Thoracic aorta (tissue), 2 donors: Measurements from ENCODE around the gene TUSC1. TPM values are rescaled to one million over a fixed set of nuclear protein-coding genes. Genes with fewer than 3 reads are reported as not detected.

Experiments
- ATAC-seq: fragments of 150-250 bp; one replicate; pipeline ENCODE4 v1.8.0; 2017; ENCODE audit warnings: low read depth; ENCODE audit not compliant: insufficient number of reproducible peaks, low FRiP score
- DNase-seq: peaks from one replicate; pipeline ENCODE4 v3.0.0-alpha.2; 2020; ENCODE audit warnings: low spot score
- H3K27ac ChIP-seq, 2 donors: fragments of 200-600 bp; sonication (generic); 1 replicate in 1 of 2; 2 replicates in 1 of 2; pipeline ENCODE4 v1.5.1; 2016; ENCODE audit warnings: mild to moderate bottlenecking in 2 of 2, moderate library complexity in 2 of 2
- H3K27me3 ChIP-seq: fragments of 200-600 bp; sonication (generic); replicated peaks from 2 replicates; pipeline ENCODE4 v1.6.0; 2016; ENCODE audit warnings: mild to moderate bottlenecking; ENCODE audit not compliant: insufficient read depth
- H3K36me3 ChIP-seq: fragments of 200-600 bp; sonication (generic); one replicate; pipeline ENCODE4 v1.5.1; 2016
- H3K4me1 ChIP-seq, 2 donors: fragments of 200-600 bp; sonication (generic); 1 replicate in 1 of 2; 2 replicates in 1 of 2; pipeline versions ENCODE4 v1.5.1 to v1.6.0; 2016; ENCODE audit warnings: low read depth in 2 of 2, mild to moderate bottlenecking in 1 of 2; ENCODE audit not compliant: control insufficient read depth in 1 of 2
- H3K4me3 ChIP-seq: fragments of 200-600 bp; sonication (generic); 2 replicates; pipeline ENCODE4 v1.5.1; 2016; ENCODE audit warnings: mild to moderate bottlenecking
- H3K9me3 ChIP-seq: fragments of 200-600 bp; sonication (generic); 2 replicates; pipeline ENCODE4 v1.5.1; 2016
- total RNA-seq, 2 donors: library from RNA; depleted of rRNA; stranded (reverse); fragments of >200 nt; gene quantifications; one replicate each; pipeline versions ENCODE4 v1.1.0 to v1.2.3, GENCODE V29; 2016
- TF ChIP-seq, protein P1 (sequence below): fragments of 200-600 bp; sonication (generic); IDR thresholded peaks from one replicate; pipeline ENCODE4 v1.5.1; 2019; ENCODE audit warnings: antibody characterized with exemption

Gene TUSC1
- total RNA-seq, 2 donors from 2014 or later, result 31.1 to 42.1 TPM

- Histone ChIP-seq H3K27me3 (no peaks in the 10 kb centered on the region), H3K4me3 (no peak overlapping the region), H3K27ac (no peak overlapping the region), H3K9me3 (no peaks in the 10 kb centered on the region), H3K4me1 (no peaks in the 10 kb centered on the region), H3K36me3 (no peaks in the 10 kb centered on the region)
- DNase-seq (no peak), ATAC-seq (no peak)
- TF ChIP-seq, protein P1, sequence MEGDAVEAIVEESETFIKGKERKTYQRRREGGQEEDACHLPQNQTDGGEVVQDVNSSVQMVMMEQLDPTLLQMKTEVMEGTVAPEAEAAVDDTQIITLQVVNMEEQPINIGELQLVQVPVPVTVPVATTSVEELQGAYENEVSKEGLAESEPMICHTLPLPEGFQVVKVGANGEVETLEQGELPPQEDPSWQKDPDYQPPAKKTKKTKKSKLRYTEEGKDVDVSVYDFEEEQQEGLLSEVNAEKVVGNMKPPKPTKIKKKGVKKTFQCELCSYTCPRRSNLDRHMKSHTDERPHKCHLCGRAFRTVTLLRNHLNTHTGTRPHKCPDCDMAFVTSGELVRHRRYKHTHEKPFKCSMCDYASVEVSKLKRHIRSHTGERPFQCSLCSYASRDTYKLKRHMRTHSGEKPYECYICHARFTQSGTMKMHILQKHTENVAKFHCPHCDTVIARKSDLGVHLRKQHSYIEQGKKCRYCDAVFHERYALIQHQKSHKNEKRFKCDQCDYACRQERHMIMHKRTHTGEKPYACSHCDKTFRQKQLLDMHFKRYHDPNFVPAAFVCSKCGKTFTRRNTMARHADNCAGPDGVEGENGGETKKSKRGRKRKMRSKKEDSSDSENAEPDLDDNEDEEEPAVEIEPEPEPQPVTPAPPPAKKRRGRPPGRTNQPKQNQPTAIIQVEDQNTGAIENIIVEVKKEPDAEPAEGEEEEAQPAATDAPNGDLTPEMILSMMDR, result no peak
Measured at GRCh38 chr9:25658571-25658970, 19.7 kb downstream of the TUSC1 start.

- H3K36me3 ChIP-seq, result no peaks in the 10 kb centered on the region
- no peak for ATAC-seq
- no peaks in the 10 kb centered on the region for H3K9me3 ChIP-seq
- H3K27ac ChIP-seq, result no peak overlapping the region
- TF ChIP-seq, protein P1, result no peak
- no peaks in the 10 kb centered on the region for H3K4me1 ChIP-seq
- no peaks in the 10 kb centered on the region for H3K27me3 ChIP-seq
- no peak for DNase-seq
- H3K4me3 ChIP-seq, result no peak overlapping the region
Measured at GRCh38 chr9:25654417-25654816, 23.8 kb downstream of the TUSC1 start.

- Histone ChIP-seq H3K36me3 (no peaks in the 10 kb centered on the region), H3K4me1 (no peaks in the 10 kb centered on the region), H3K27ac (no peak overlapping the region), H3K27me3 (no peaks in the 10 kb centered on the region), H3K9me3 (no peaks in the 10 kb centered on the region), H3K4me3 (no peak overlapping the region)
- ATAC-seq (no peak), DNase-seq (no peak)
- TF ChIP-seq, protein P1, result no peak
Measured at GRCh38 chr9:25648116-25648515, 30.1 kb downstream of the TUSC1 start.

- ATAC-seq, result no peak
- no peak for DNase-seq
- H3K4me3 ChIP-seq, result no peak overlapping the region
- H3K9me3 ChIP-seq, result no peaks in the 10 kb centered on the region
- H3K27ac ChIP-seq, result no peak overlapping the region
- TF ChIP-seq, protein P1, result no peak
- H3K36me3 ChIP-seq, result no peaks in the 10 kb centered on the region
- no peaks in the 10 kb centered on the region for H3K27me3 ChIP-seq
- H3K4me1 ChIP-seq, result peaks cover 4% of the 10 kb centered on the region in 2 donors
Measured at GRCh38 chr9:25636026-25636425, 42.2 kb downstream of the TUSC1 start.

GRCh38 chr9:25629231-25629630 is 49.0 kb downstream of the TUSC1 start:
- DNase-seq (no peak), ATAC-seq (no peak)
- no peaks in the 10 kb centered on the region for H3K36me3 ChIP-seq
- H3K4me3 ChIP-seq, result no peak overlapping the region
- H3K9me3 ChIP-seq, result no peaks in the 10 kb centered on the region
- H3K4me1 ChIP-seq, result no peaks in the 10 kb centered on the region
- H3K27ac ChIP-seq, result no peak overlapping the region
- no peaks in the 10 kb centered on the region for H3K27me3 ChIP-seq
- TF ChIP-seq, protein P1, result no peak
